H1 (cell line): ENCODE measurements around the gene ZNF362. TPM values are rescaled to one million over a fixed set of nuclear protein-coding genes. Genes with fewer than 3 reads are reported as not detected.

Experiments
- CTCF ChIA-PET: fragments of 300-600 bp; sonication (Branson Sonifier 250); formaldehyde crosslinking; loops from one replicate; lab custom pipeline; 2021; ENCODE audit not compliant: partially characterized antibody; lab: Charles Lee
- POLR2A ChIA-PET: fragments of 300-600 bp; sonication (Branson Sonifier 250); formaldehyde crosslinking; loops from one replicate; lab custom pipeline; 2021; ENCODE audit warnings: inconsistent platforms; ENCODE audit not compliant: partially characterized antibody; lab: Charles Lee
- DNase-seq, 2 experiments: peaks; one replicate each; pipeline versions ENCODE4 v3.0.0 to v3.0.0-alpha.2; 2010 to 2022; ENCODE audit warnings: low spot score in 2 of 2, low read depth in 1 of 2, mixed read lengths in 1 of 2
- FAIRE-seq: peaks from 2 replicates; lab custom pipeline; 2011; peaks lifted over from hg19 to GRCh38; lab: Jason Lieb, UNC
- H2AFZ ChIP-seq: 2 replicates; pipeline ENCODE4 v1.8.1; 2012; ENCODE audit warnings: low read length, inconsistent platforms
- H2AK5ac ChIP-seq: 2 replicates; pipeline ENCODE4 v1.6.1; 2013; ENCODE audit warnings: low read depth, low read length
- H2BK120ac ChIP-seq: replicated peaks from 2 replicates; pipeline ENCODE3; 2013; ENCODE audit warnings: low read depth, low read length, inconsistent platforms
- H2BK12ac ChIP-seq: 2 replicates; pipeline ENCODE4 v1.6.1; 2013; ENCODE audit warnings: low read depth, low read length
- H2BK15ac ChIP-seq: 2 replicates; pipeline ENCODE4 v1.6.1; 2013; ENCODE audit warnings: low read length
- H2BK20ac ChIP-seq: 2 replicates; pipeline ENCODE4 v1.6.1; 2013; ENCODE audit warnings: low read length
- H2BK5ac ChIP-seq: 2 replicates; pipeline ENCODE4 v1.6.1; 2013; ENCODE audit warnings: low read depth, low read length
- H3K14ac ChIP-seq: 2 replicates; pipeline ENCODE4 v1.6.1; 2013; ENCODE audit warnings: inconsistent platforms; ENCODE audit not compliant: insufficient read length
- H3K18ac ChIP-seq: 2 replicates; pipeline ENCODE4 v1.6.1; 2013; ENCODE audit warnings: low read length; ENCODE audit errors: extremely low read depth
- H3K23ac ChIP-seq: 2 replicates; pipeline ENCODE4 v1.6.1; 2013; ENCODE audit warnings: inconsistent platforms; ENCODE audit not compliant: insufficient read length
- H3K23me2 ChIP-seq: 2 replicates; pipeline ENCODE4 v1.6.1; 2013; ENCODE audit warnings: low read depth, low read length
- H3K27ac ChIP-seq: 2 replicates; pipeline ENCODE4 v1.6.1; 2011; ENCODE audit warnings: low read depth, low read length, inconsistent platforms
- H3K27me3 ChIP-seq, 4 experiments: replicated peaks in 1 of 4; 1 replicate in 1 of 4; 2 replicates in 3 of 4; pipeline versions ENCODE4 v1.6.1 to v1.8.1; 2011 to 2013; ENCODE audit warnings: low read length in 3 of 4, mild to moderate bottlenecking in 3 of 4, inconsistent platforms in 2 of 4, mixed read lengths in 2 of 4, moderate library complexity in 1 of 4; ENCODE audit not compliant: control insufficient read depth in 3 of 4, insufficient read depth in 3 of 4; ENCODE audit errors: extremely low read depth in 1 of 4
- H3K36me3 ChIP-seq, 4 experiments: 2 replicates each; pipeline versions ENCODE4 v1.6.1 to v1.8.1; 2011 to 2013; ENCODE audit warnings: mild to moderate bottlenecking in 4 of 4, low read length in 3 of 4, moderate library complexity in 2 of 4, control low read depth in 1 of 4, inconsistent platforms in 1 of 4; ENCODE audit not compliant: insufficient read depth in 4 of 4, control insufficient read depth in 2 of 4
- H3K4ac ChIP-seq: replicated peaks from 2 replicates; pipeline ENCODE3; 2013; ENCODE audit warnings: low read length, low read depth, mixed read lengths, inconsistent platforms; ENCODE audit not compliant: insufficient read length
- H3K4me1 ChIP-seq, 4 experiments: replicated peaks in 1 of 4; 1 replicate in 1 of 4; 2 replicates in 3 of 4; pipeline versions ENCODE4 v1.6.1 to v1.8.1; 2011 to 2013; ENCODE audit warnings: low read length in 3 of 4, inconsistent platforms in 2 of 4, mixed read lengths in 1 of 4; ENCODE audit not compliant: insufficient read depth in 4 of 4, control insufficient read depth in 3 of 4
- H3K4me2 ChIP-seq, 2 experiments: 2 replicates each; pipeline versions ENCODE4 v1.6.1 to v1.8.1; 2011 to 2013; ENCODE audit warnings: low read depth in 2 of 2, low read length in 2 of 2, control low read depth in 1 of 2, inconsistent platforms in 1 of 2, mild to moderate bottlenecking in 1 of 2; ENCODE audit not compliant: insufficient read depth in 1 of 2
- H3K4me3 ChIP-seq, 4 experiments: fragments of 200-600, 300-600 bp in 1 of 4; sonication (generic), shearing (Covaris generic), sonication (Bioruptor Twin) in 1 of 4; 2 replicates each; pipeline versions ENCODE4 v1.5.1 to v1.8.1; 2011 to 2016; ENCODE audit warnings: low read length in 4 of 4, low read depth in 3 of 4, control low read depth in 2 of 4, inconsistent platforms in 2 of 4, mild to moderate bottlenecking in 2 of 4, mixed read lengths in 1 of 4, moderate library complexity in 1 of 4; ENCODE audit not compliant: insufficient read depth in 2 of 4; ENCODE audit errors: extremely low read depth in 1 of 4
- H3K56ac ChIP-seq: replicated peaks from 2 replicates; pipeline ENCODE3; 2013; ENCODE audit warnings: low read depth, mild to moderate bottlenecking, mixed read lengths, low read length, inconsistent platforms; ENCODE audit not compliant: insufficient read length
- H3K79me1 ChIP-seq: 2 replicates; pipeline ENCODE4 v1.6.1; 2013; ENCODE audit warnings: low read depth, low read length, control low read depth
- H3K79me2 ChIP-seq, 2 experiments: 2 replicates each; pipeline versions ENCODE4 v1.6.1 to v1.8.1; 2012 to 2013; ENCODE audit warnings: low read length in 2 of 2, mild to moderate bottlenecking in 2 of 2, inconsistent platforms in 1 of 2; ENCODE audit not compliant: insufficient read depth in 2 of 2, control insufficient read depth in 1 of 2
- H3K9ac ChIP-seq, 4 experiments: replicated peaks in 1 of 4; 1 replicate in 1 of 4; 2 replicates in 3 of 4; pipeline versions ENCODE4 v1.6.1 to v1.8.1; 2011 to 2013; ENCODE audit warnings: low read depth in 3 of 4, low read length in 3 of 4, control low read depth in 2 of 4, mild to moderate bottlenecking in 2 of 4, moderate library complexity in 2 of 4, inconsistent platforms in 1 of 4; ENCODE audit errors: extremely low read depth in 1 of 4
- H3K9me3 ChIP-seq, 2 experiments: 2 replicates each; pipeline versions ENCODE4 v1.6.1 to v1.8.1; 2012 to 2013; ENCODE audit warnings: mild to moderate bottlenecking in 2 of 2, moderate library complexity in 2 of 2, control low read depth in 1 of 2, inconsistent platforms in 1 of 2, low read depth in 1 of 2, low read length in 1 of 2, mixed read lengths in 1 of 2; ENCODE audit not compliant: insufficient read depth in 2 of 2
- H4K20me1 ChIP-seq, 2 experiments: replicated peaks in 1 of 2; 2 replicates each; pipeline versions ENCODE3 to v1.8.1; 2011 to 2013; ENCODE audit warnings: inconsistent platforms in 2 of 2, low read length in 2 of 2, mild to moderate bottlenecking in 1 of 2; ENCODE audit not compliant: insufficient read depth in 2 of 2, control insufficient read depth in 1 of 2
- H4K5ac ChIP-seq: 2 replicates; pipeline ENCODE4 v1.6.1; 2013; ENCODE audit warnings: low read length, low read depth, mixed read lengths, inconsistent platforms; ENCODE audit not compliant: insufficient read length
- H4K8ac ChIP-seq: 2 replicates; pipeline ENCODE4 v1.8.0; 2013; ENCODE audit warnings: mild to moderate bottlenecking, moderate library complexity, low read length, inconsistent platforms; ENCODE audit not compliant: insufficient read depth; ENCODE audit errors: extremely low read depth
- H4K91ac ChIP-seq: replicated peaks from 2 replicates; pipeline ENCODE3; 2013; ENCODE audit warnings: low read length, mixed read lengths, inconsistent platforms; ENCODE audit not compliant: insufficient read length
- CHD1 ChIP-seq: IDR thresholded peaks from 2 replicates; pipeline ENCODE4 v1.6.1; 2012; ENCODE audit warnings: low read depth, low read length, improper control_type of control experiment
- CREB1 ChIP-seq: IDR thresholded peaks from 2 replicates; pipeline ENCODE4 v1.6.1; 2012; ENCODE audit warnings: inconsistent platforms
- CTBP2 ChIP-seq: IDR thresholded peaks from 2 replicates; pipeline ENCODE4 v1.7.0; 2011; ENCODE audit warnings: borderline replicate concordance, mild to moderate bottlenecking, moderate library complexity, mixed read lengths, low read length; ENCODE audit not compliant: insufficient read depth, insufficient read length
- GTF2F1 ChIP-seq: IDR thresholded peaks from 2 replicates; pipeline ENCODE4 v1.6.1; 2012; ENCODE audit warnings: low read depth, low read length, improper control_type of control experiment, borderline replicate concordance
- HDAC2 ChIP-seq, 2 experiments: fragments of 300-600 bp in 1 of 2; sonication (generic) in 1 of 2; IDR thresholded peaks; 2 replicates each; pipeline ENCODE4 v1.6.1; 2011 to 2012; ENCODE audit warnings: low read depth in 2 of 2, low read length in 2 of 2, mild to moderate bottlenecking in 2 of 2, moderate library complexity in 2 of 2, borderline replicate concordance in 1 of 2, inconsistent platforms in 1 of 2
- POLR2AphosphoS5 ChIP-seq: IDR thresholded peaks from 2 replicates; pipeline ENCODE4 v1.6.1; 2011; ENCODE audit warnings: low read depth, low read length
- RBBP5 ChIP-seq: IDR thresholded peaks from 2 replicates; pipeline ENCODE4 v1.7.1; 2012; ENCODE audit warnings: low read depth, mild to moderate bottlenecking, inconsistent platforms, low read length, moderate library complexity, borderline replicate concordance
- SIRT6 ChIP-seq: IDR thresholded peaks from one replicate; pipeline ENCODE4 v1.7.1; 2012; ENCODE audit warnings: low read length, inconsistent platforms
- TAF1 ChIP-seq: IDR thresholded peaks from 2 replicates; pipeline ENCODE4 v1.6.1; 2011; ENCODE audit warnings: mild to moderate bottlenecking, low read depth, low read length
- WGBS, 2 experiments: shearing (Covaris generic) in 1 of 2; methylation state at CpG; one replicate each; pipeline versions ENCODE4 v1.1.6 to v1.1.7; 2013 to 2015; ENCODE audit warnings: low lambda C conversion rate in 2 of 2, mixed read lengths in 2 of 2, inconsistent platforms in 1 of 2, low coverage in 1 of 2, missing lambda C conversion rate in 1 of 2; ENCODE audit not compliant: insufficient replicate concordance in 2 of 2, insufficient coverage in 1 of 2, insufficient read length in 1 of 2; ENCODE audit errors: extremely low coverage in 1 of 2, missing lambda C conversion rate in 1 of 2; 5-methylcytosine and 5-hydroxymethylcytosine counted together
- polyA plus RNA-seq, 7 experiments: library from polyadenylated mRNA; depleted of rRNA in 3 of 7; stranded (reverse) in 5 of 7; unstranded in 2 of 7; fragments of >200 nt in 5 of 7; fragments of 200-250 nt in 2 of 7; gene quantifications; 1 replicate in 5 of 7; 2 replicates in 1 of 7; 4 replicates in 1 of 7; pipeline versions ENCODE4 v1.2.1 to v1.2.3, GENCODE V29; 2011 to 2013; ENCODE audit warnings: missing spikeins in 2 of 7, mixed read lengths in 2 of 7
- total RNA-seq: library from RNA; stranded (reverse); fragmentation: NEBNext Ultra II Directional; extraction: Animal tissue kit (Norgen Biotek cat#: 25700); gene quantifications from 2 replicates; pipeline ENCODE4 v1.2.1, GENCODE V29; 2021

Gene ZNF362
- total and polyA plus RNA-seq, 2 of the 8 experiments (the other 6 are each of a cell fraction or from before 2014, with no cell fraction given) = 24.2 to 27.8 TPM

DNA sequence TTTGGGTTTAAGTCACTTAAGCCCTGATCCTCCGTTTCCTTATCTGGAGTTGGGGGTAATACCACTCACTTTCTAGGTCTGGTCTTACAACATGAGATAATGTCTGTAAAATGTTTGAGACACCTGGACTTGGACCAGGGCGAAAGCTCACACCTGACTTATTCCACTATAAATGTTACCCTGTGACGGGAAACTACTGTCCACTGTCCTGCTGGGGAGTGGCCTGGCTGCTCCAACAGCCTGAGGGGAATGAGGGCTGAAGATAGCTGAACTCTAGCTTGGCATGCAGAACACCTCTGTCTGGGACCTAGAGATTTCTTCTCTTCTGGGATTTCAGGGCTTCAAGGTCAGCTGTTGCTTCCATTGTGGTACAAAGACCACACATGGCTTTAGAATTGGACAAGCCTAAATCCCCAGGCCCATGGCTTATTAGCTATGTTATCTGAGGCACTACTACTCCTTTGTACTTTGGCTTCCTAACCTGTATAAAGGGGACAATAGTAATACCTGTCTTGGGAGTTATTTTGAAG is 74.1 kb downstream of the ZNF362 start:
- Histone ChIP-seq H3K4me2 (no peak overlapping the region), H4K91ac (no peak overlapping the region), H3K4me3 (no peak overlapping the region), H2BK15ac (no peak overlapping the region), H2BK120ac (no peak overlapping the region), H3K4me1 (peaks cover 0 to 3% (median 0%) of the 10 kb centered on the region in 4 experiments; a peak in 1 of 7 replicates), H3K23me2 (no peaks in the 10 kb centered on the region), H3K27ac (no peak overlapping the region), H3K56ac (no peak overlapping the region), H3K9me3 (no peaks in the 10 kb centered on the region), H2AK5ac (no peak overlapping the region), H3K36me3 (peaks cover 0 to 12% (median 7%) of the 10 kb centered on the region in 4 experiments; a peak in 5 of 8 replicates), H4K8ac (no peak overlapping the region), H4K5ac (no peak overlapping the region), H2BK20ac (no peak overlapping the region), H2BK5ac (no peak overlapping the region), H2BK12ac (no peak overlapping the region), H3K9ac (no peak overlapping the region), H3K14ac (no peak overlapping the region), H3K18ac (no peak overlapping the region), H4K20me1 (peaks cover 0 to 6% of the 10 kb centered on the region in 2 experiments)
- 91% methylated on average over 3 of the region's 3 CpGs; no CpG with 5 or more reads in 1 of the 2 experiments for WGBS, 2 experiments
- DNase-seq = no peak
- CTCF ChIA-PET = interaction anchor here (0.8 to 5.0 kb wide), 5 partner anchors 9 to 39 kb away, joined by 3 to 36 read pairs (median 6); partner anchors contain the start of gene A3GALT2
- no peak for FAIRE-seq
- TF ChIP-seq GTF2F1 = no peak
- no peak for TF ChIP-seq HDAC2 (IDR thresholded peaks at IDR 0.05; ENCODE audit: borderline replicate concordance in 1 of 2, low read depth in 2 of 2, low read length in 2 of 2)
- no peak for TF ChIP-seq SIRT6
- TF ChIP-seq CREB1 = no peak
- no peak for TF ChIP-seq CTBP2
- TF ChIP-seq TAF1 = no peak
- TF ChIP-seq CHD1 = no peak
- TF ChIP-seq RBBP5 = no peak
- no peak for TF ChIP-seq POLR2AphosphoS5
- TF ChIP-seq, all 59 proteins: peak for 0
- Histone ChIP-seq H3K79me1 (no peaks in the 10 kb centered on the region), H2AFZ (no peak overlapping the region), H3K27me3 (no peaks in the 10 kb centered on the region), H3K23ac (no peak overlapping the region), H3K4ac (no peak overlapping the region), H3K79me2 (no peaks in the 10 kb centered on the region)
- POLR2A ChIA-PET = interaction anchor here (2.2 kb wide), 1 partner anchor 8 kb away, joined by 10 read pairs; no protein-coding TSS in a partner anchor
